Measurements from ENCODE around the gene TTC21A. TPM values are rescaled to one million over a fixed set of nuclear protein-coding genes. Genes with fewer than 3 reads are reported as not detected.
"Not testable (repeated sequence)": the region's sequence is repeated elsewhere in the genome, so short reads cannot be mapped to it uniquely, and the experiment has no call there.

The TTC21A gene
- polyA plus RNA-seq, 1 donor from 2014 or later, result 5.5 TPM

- H3K4me3 Mint-ChIP-seq, result peak overlapping the region in 1 of 4 donors; percentile 46
These were observed 49.9 kb downstream of the TTC21A start for GRCh38 chr3:39157359-39157758.

GRCh38 chr3:39158148-39158715, 50.8 kb downstream of the TTC21A start:
- Mint-ChIP-seq H3K4me3 (peak overlapping the region in 1 of 4 donors; percentile 46), H3K27ac (peak overlapping the region in 1 of 3 donors; percentile 54), H3K9me3 (no peaks in the 10 kb centered on the region), H3K36me3 (no peaks in the 10 kb centered on the region), H3K4me1 (peaks cover 0 to 2% (median 0%) of the 10 kb centered on the region in 3 donors), H3K27me3 (peaks cover 1% of the 10 kb centered on the region)

More at GRCh38 chr3:39157359-39157758, 49.9 kb downstream of the TTC21A start:
- Mint-ChIP-seq H3K4me1 (peaks cover 2 to 4% (median 4%) of the 10 kb centered on the region in 3 donors), H3K9me3 (no peaks in the 10 kb centered on the region), H3K36me3 (no peaks in the 10 kb centered on the region), H3K27ac (peak overlapping the region in 1 of 3 donors; percentile 54), H3K27me3 (no peaks in the 10 kb centered on the region)

GRCh38 chr3:39164414-39164813, 56.9 kb downstream of the TTC21A start:
- H3K4me3 Mint-ChIP-seq, result no peak overlapping the region
- no peaks in the 10 kb centered on the region for H3K9me3 Mint-ChIP-seq
- peaks cover 3% of the 10 kb centered on the region for H3K27me3 Mint-ChIP-seq
- H3K27ac Mint-ChIP-seq, result no peak overlapping the region
- no peaks in the 10 kb centered on the region for H3K4me1 Mint-ChIP-seq
- no peaks in the 10 kb centered on the region for H3K36me3 Mint-ChIP-seq

- Mint-ChIP-seq H3K4me3 (no peak overlapping the region), H3K27me3 (peaks cover 3% of the 10 kb centered on the region), H3K4me1 (no peaks in the 10 kb centered on the region), H3K36me3 (no peaks in the 10 kb centered on the region), H3K9me3 (no peaks in the 10 kb centered on the region), H3K27ac (no peak overlapping the region)
These were observed 58.0 kb downstream of the TTC21A start for GRCh38 chr3:39165518-39165917.

- Mint-ChIP-seq H3K27ac (no peak overlapping the region), H3K9me3 (no peaks in the 10 kb centered on the region), H3K36me3 (no peaks in the 10 kb centered on the region), H3K27me3 (peaks cover 3% of the 10 kb centered on the region), H3K4me3 (no peak overlapping the region), H3K4me1 (no peaks in the 10 kb centered on the region)
These were observed 58.7 kb downstream of the TTC21A start for GRCh38 chr3:39166134-39166710.

GRCh38 chr3:39166932-39167532, 59.6 kb downstream of the TTC21A start:
- Mint-ChIP-seq H3K27ac (no peak overlapping the region), H3K36me3 (no peaks in the 10 kb centered on the region), H3K4me3 (no peak overlapping the region), H3K4me1 (no peaks in the 10 kb centered on the region), H3K9me3 (no peaks in the 10 kb centered on the region), H3K27me3 (peaks cover 3% of the 10 kb centered on the region)

- no peak overlapping the region for H3K27ac Mint-ChIP-seq
- H3K9me3 Mint-ChIP-seq, result no peaks in the 10 kb centered on the region
- no peaks in the 10 kb centered on the region for H3K4me1 Mint-ChIP-seq
- H3K36me3 Mint-ChIP-seq, result no peaks in the 10 kb centered on the region
- H3K4me3 Mint-ChIP-seq, result no peak overlapping the region
- peaks cover 1% of the 10 kb centered on the region for H3K27me3 Mint-ChIP-seq
These were observed 60.8 kb downstream of the TTC21A start for GRCh38 chr3:39168156-39168780.

- Mint-ChIP-seq H3K36me3 (no peaks in the 10 kb centered on the region), H3K4me3 (no peak overlapping the region), H3K27me3 (peaks cover 3% of the 10 kb centered on the region), H3K4me1 (peaks cover 0 to 1% (median 0%) of the 10 kb centered on the region in 3 donors), H3K9me3 (peaks cover 0 to 2% (median 0%) of the 10 kb centered on the region in 3 donors), H3K27ac (no peak overlapping the region)
These were observed 62.2 kb downstream of the TTC21A start for GRCh38 chr3:39169712-39170111.

- Mint-ChIP-seq H3K36me3 (no peaks in the 10 kb centered on the region), H3K27me3 (peaks cover 4% of the 10 kb centered on the region), H3K9me3 (peaks cover 0 to 2% (median 0%) of the 10 kb centered on the region in 3 donors), H3K4me1 (peaks cover 0 to 1% (median 0%) of the 10 kb centered on the region in 3 donors), H3K27ac (no peak overlapping the region), H3K4me3 (no peak overlapping the region)
These were observed 63.0 kb downstream of the TTC21A start for GRCh38 chr3:39170461-39170860.

GRCh38 chr3:39170877-39171276, 63.4 kb downstream of the TTC21A start:
- H3K9me3 Mint-ChIP-seq, H3K4me1 Mint-ChIP-seq, H3K27me3 Mint-ChIP-seq, H3K4me3 Mint-ChIP-seq, H3K36me3 Mint-ChIP-seq, H3K27ac Mint-ChIP-seq: not testable (repeated sequence)

- Mint-ChIP-seq H3K9me3 (peaks cover 0 to 2% (median 2%) of the 10 kb centered on the region in 3 donors), H3K36me3 (no peaks in the 10 kb centered on the region), H3K27ac (no peak overlapping the region), H3K27me3 (peaks cover 4% of the 10 kb centered on the region), H3K4me1 (peaks cover 0 to 2% (median 1%) of the 10 kb centered on the region in 3 donors), H3K4me3 (peak overlapping the region in 1 of 4 donors; percentile 5)
These were observed 64.4 kb downstream of the TTC21A start for GRCh38 chr3:39171860-39172259.

- no peaks in the 10 kb centered on the region for H3K36me3 Mint-ChIP-seq
- H3K27me3 Mint-ChIP-seq, result peaks cover 4% of the 10 kb centered on the region
- peaks cover 0 to 7% (median 6%) of the 10 kb centered on the region in 3 donors for H3K4me1 Mint-ChIP-seq
- H3K4me3 Mint-ChIP-seq, result no peak overlapping the region
- peaks cover 0 to 2% (median 2%) of the 10 kb centered on the region in 3 donors for H3K9me3 Mint-ChIP-seq
- H3K27ac Mint-ChIP-seq, result no peak overlapping the region
These were observed 66.0 kb downstream of the TTC21A start for GRCh38 chr3:39173318-39174125.

- Mint-ChIP-seq H3K27me3 (peaks cover 4% of the 10 kb centered on the region), H3K36me3 (no peaks in the 10 kb centered on the region), H3K4me1 (peaks cover 15 to 24% (median 22%) of the 10 kb centered on the region in 3 donors), H3K27ac (peak overlapping the region in 2 of 3 donors; percentile 10 to 73), H3K9me3 (peaks cover 0 to 2% (median 2%) of the 10 kb centered on the region in 3 donors), H3K4me3 (peak overlapping the region in 1 of 4 donors; percentile 77)
These were observed 68.7 kb downstream of the TTC21A start for GRCh38 chr3:39176025-39176714.

GRCh38 chr3:39177708-39178332, 70.3 kb downstream of the TTC21A start:
- no peaks in the 10 kb centered on the region for H3K36me3 Mint-ChIP-seq
- H3K27ac Mint-ChIP-seq, result peak overlapping the region in 2 of 3 donors; percentile 90 to 92
- peak overlapping the region; percentile 77 to 88 (median 83) for H3K4me3 Mint-ChIP-seq
- H3K4me1 Mint-ChIP-seq, result peaks cover 18 to 27% (median 24%) of the 10 kb centered on the region in 3 donors
- H3K9me3 Mint-ChIP-seq, result peaks cover 0 to 2% (median 2%) of the 10 kb centered on the region in 3 donors
- H3K27me3 Mint-ChIP-seq, result peaks cover 4% of the 10 kb centered on the region
